ENCODE measurements around the gene NFATC2.

Gene NFATC2

DNA sequence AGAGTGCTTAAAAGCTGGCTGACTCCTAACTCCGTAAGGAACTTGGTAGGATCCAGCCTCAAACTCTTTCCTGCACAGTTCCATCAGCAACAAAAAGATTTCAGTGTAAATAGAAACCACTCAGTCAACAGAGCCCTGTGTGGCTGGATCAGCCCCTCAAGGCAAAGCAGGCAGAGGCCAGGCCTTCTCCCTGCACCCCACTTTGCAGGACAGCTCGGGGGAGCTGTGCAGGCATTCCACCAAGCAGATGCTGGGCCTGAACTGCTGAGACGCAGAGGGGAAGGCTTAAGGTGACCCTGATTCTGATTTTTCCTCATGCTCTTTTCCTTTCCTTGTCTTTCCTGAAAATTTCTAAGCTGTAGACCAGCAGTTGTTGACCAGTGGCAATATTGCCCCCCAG is 91.5 kb downstream of the NFATC2 start:
- DNase-seq (ENCODE audit: low read depth), result no peak

DNA sequence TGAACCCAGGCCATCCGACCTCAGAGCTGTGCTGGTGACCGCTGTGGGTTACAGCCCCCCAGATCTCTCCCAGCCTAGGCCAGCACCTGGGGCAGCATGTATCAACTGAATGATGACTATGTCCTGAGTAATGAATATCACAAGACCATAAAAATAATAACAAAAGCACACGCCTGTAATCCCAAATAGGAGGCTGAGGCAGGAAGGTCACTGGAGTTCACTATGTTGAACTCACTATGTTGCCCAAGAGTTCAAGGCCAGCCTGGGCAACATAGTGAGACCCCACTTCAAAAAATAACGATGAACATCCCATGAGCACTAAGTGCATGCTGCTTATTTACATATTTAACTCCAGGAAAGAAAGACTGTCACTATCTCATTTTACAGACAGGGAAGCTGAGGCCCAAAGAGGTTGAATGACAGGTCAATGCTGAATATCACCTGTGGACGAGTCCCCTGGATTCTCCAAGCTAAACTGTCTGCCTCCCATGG is 92.3 kb downstream of the NFATC2 start:
- DNase-seq (ENCODE audit: low read depth), result no peak

DNA sequence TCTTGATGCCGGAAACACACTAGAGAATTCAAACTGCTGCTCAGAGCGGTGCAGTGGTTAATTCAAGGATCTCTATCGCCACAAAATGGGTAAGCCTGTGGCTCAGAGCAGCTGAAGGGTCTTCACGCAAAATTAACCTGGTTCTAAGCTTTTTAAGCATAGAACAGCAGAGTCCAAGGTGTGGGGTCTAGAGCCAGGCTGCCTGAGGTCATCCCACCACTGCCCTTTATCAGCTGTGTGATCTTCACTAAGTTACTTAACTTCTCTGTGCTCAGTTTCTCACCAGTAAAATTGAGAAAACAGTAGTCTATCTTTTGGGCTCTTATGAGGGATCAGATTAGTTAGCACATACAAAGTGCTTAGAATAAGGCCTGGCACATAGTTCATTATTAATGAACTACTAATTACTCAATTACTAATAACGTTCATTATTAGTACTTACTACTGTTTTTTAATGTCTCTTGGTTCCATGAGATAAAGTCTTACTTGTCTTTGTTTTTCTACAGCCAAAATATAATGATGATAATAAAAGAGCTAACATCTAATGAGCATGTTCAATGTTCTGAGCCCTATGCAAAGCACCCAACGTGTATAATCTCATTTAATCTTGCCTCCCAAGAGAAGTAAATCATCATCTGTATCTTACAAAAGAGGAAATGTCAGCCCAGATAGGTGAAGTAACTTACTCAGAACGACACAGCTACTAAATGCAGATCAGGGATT is 92.9 kb downstream of the NFATC2 start:
- no peak for DNase-seq (ENCODE audit: low read depth)

DNA sequence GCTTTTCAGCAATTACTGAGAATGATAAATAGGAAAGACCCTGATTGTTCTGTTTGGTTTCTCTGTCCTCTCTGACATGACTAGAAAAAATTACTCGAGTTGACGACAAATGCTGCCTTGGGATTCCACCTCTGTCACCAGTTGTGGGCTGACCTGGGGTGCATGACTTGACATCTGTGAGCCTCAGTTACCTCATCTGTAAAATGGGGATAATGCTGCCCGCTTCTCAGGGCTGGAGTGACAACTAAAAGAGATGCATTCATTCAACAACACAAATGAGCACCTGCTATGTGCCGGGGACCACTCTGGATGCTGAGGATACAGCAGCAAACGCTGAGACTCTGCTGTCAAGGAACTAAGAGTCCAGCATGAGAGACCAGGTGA is 94.8 kb downstream of the NFATC2 start:
- no peak for DNase-seq (ENCODE audit: low read depth)

DNA sequence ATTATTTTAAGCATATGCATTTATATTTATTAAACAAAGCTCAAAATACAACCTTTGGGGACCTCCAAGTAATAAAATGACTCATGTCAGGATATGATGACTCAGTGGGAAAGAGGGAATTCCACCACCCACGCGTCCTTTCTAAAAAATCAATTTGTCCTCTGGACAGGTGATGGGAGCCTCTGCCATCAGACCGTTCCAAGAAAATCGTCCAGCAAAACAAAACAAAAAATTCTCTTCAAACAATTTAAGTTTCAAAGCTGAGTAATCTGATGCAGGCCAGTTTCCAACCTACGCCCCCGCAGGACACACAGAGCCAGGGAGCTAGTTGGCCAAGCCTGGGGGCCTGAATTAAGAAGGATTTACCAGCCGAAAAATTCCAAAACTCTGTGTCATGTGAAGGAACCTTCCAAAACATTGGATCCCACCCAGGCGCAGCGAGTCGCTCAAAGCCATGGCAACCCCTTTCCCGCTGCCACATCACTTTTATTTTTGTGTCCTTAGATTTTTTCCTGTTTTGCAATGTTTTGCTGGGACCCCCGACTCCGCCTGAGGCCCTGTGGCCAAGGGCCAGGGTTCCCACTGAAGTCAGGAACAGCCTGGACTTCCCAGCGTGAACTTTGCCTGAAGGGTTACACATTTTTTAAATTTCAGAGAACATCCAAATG is 95.3 kb downstream of the NFATC2 start:
- no peak for DNase-seq (ENCODE audit: low read depth)

DNA sequence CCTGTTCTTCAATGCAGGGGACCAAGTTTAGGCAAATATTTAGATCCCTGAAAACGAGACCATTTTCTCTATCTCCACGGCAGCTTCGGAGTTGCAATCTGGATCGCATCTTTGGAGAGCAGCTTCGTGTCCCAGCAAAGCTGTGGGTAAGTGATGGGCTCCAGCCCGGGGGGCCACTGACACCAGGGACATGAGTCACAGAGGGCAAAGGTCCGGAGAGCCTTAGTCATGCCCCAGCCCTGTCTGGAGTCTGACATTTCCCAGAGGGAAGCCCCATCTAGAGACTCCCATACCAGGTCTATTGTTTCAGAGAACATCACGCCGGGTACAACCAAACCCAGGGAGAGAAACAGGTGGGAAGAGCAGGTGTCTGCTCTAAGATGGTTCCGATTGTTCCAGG is 95.9 kb downstream of the NFATC2 start:
- no peak for DNase-seq (ENCODE audit: low read depth)

DNA sequence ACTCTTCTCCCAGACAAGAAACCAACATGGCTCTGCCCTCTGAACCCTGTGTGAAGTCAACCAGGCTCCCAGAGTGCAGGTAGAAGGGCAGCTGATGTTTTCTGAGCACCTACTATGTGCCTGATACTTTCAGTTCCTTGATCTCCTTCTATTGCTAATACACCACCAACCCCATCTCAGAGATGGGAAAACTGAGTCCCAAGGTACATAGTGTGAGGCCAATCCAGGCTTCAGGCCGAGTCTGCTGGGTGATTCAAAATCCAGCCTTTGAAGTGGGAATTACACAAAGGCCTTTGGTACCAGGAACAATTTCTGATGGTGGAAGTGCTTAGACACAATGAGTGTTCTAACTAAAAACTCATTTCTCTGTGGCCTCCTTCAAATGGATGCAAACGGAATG is 96.3 kb downstream of the NFATC2 start:
- no peak for DNase-seq (ENCODE audit: low read depth)

DNA sequence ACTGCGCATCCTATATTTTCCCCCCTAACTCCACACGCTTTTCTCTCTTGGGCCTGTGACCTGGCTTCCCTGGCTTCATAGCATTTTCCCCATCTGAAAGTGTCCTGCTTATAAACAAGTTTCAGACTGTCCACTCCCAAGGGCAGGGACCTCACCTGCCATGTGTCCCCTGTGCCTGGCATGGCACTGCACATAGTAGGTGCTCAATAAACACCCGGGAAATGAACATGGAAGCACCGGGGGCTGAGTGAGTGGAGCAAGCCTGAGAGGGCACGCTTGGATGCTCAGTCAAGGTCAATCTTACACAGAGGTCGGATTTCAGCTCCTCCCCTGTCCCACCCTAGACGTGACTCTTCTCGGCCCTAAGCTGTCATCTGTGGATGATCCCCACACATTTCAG is 96.9 kb downstream of the NFATC2 start:
- DNase-seq (ENCODE audit: low read depth), result no peak

DNA sequence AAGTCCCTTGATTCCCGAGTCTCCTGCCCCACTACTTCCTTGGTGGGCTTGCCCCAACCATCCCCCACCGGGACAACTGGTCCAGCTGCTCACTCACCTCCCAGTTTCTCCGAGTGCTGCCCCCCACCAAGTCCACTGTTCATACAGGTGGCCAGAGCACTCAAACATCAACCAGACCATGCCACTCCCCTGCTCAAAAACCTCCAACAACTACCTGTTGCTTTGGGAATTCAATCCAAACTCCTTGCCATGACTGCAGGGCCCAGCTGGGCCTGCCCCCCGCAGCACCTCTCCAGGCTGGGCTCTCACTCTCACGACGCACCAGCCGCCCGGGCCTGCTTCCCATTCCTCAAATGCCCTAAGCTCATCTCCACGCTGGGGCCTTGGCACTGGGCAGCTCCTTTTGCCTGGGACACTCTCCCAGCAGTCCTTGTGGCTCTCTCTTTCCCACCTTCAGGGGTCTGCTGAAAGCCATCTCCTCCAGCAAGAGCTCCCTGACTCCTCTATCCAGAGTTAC is 97.5 kb downstream of the NFATC2 start:
- DNase-seq (ENCODE audit: low read depth), result no peak

DNA sequence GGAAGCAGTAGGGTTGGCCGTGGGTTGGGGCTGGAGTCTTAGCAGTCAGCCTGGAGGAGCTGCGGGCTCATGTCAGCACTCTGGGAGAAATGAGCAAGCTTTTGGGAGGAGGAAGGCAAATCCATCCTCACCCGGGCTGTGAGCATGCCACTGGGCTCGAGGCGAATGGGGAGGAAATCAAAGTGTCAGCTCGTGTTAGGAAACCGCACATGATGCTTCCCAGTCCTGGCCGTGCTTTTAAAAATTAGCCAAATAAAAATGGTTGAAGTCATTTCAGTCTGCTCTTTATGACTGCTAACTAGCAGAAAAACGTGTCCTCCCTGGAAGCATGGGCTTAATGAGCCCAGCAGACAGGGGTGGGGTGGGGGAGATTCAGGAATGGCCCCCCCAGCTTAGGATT is 98.1 kb downstream of the NFATC2 start:
- no peak for DNase-seq (ENCODE audit: low read depth)

DNA sequence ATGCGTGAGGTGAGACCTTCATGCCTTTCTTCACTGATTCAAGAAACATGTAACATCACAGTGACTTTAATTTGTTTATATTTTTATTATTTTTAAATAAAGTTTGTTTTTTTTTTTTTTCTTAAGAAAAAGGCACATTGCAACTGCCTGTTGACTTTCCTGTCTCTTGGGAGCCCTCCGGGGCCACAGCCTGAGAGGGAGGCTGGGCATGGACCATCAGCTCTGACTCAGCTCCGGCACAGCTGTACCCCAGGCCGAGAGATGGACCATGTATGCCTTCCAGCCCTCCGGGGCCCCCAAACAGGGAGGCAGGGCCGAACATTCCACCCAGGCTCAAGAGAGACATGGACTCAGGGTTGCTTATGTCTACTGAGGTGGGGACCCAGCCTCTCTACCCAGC is 99.9 kb downstream of the NFATC2 start:
- no peak for DNase-seq (ENCODE audit: low read depth)

DNA sequence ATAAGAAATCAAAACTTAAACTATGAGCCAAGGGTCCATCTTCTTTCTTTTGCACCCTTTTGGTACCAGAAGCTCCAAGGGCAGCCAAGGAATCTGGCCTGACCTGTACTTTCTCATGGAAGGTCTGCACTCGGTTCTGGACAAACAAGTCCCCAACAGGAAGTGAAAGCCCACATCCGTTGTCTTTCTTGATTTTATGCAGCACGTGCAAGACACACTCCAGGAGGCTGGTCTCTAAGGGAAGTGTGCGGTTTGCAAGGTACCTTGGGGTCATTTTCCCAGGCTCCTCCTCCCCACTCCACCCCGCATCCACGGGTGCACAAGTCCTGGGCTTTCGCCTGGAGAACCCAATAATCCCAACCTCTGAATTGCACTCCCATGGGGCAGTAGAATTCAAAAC is 101.9 kb downstream of the NFATC2 start:
- DNase-seq (ENCODE audit: low read depth), result no peak

DNA sequence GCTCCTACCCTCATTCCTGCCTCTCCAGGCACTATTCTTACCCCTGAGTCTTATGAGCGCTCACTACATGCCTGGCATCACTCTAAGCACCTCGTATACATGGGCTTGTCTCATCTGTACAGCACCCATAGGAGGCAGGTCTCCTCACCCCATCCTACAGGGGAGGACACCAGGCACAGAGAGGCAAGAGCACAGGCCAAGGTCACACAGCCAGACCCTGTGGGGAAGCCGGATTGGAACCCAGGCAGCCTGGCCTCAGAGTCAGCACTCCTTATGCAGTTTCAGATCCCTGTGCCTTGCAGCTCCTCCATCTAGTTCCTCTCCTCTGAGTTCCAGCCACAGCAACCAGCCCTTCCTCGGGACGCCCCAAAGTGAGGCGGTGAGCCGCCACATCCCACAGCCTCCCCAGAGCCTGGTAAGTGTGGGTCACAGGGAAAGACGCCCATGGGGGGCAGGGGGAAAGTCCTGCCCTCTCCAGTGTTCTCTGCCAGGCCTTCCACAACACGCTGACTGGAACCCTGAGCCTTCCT is 103.3 kb downstream of the NFATC2 start:
- DNase-seq (ENCODE audit: low read depth), result no peak

DNA sequence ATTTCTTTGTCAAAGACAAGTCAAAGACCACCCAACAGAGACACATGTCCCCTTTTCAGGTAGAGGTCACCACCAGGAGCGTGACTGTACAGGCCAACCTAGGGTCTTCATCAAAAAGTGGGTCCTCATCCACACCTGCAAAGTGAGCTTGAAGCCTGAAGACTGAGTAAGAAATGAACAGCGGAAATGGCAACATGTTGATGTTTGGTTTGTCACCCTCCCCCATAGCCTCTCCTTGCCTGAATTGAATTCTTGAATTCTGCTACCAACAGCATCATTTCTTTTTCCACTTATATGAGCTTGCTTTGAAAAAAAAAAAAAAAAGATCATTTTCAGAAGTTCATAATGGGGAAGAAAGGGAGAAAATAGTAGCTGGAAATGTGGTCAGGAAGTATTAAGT is 104.4 kb downstream of the NFATC2 start:
- DNase-seq (ENCODE audit: low read depth), result no peak

DNA sequence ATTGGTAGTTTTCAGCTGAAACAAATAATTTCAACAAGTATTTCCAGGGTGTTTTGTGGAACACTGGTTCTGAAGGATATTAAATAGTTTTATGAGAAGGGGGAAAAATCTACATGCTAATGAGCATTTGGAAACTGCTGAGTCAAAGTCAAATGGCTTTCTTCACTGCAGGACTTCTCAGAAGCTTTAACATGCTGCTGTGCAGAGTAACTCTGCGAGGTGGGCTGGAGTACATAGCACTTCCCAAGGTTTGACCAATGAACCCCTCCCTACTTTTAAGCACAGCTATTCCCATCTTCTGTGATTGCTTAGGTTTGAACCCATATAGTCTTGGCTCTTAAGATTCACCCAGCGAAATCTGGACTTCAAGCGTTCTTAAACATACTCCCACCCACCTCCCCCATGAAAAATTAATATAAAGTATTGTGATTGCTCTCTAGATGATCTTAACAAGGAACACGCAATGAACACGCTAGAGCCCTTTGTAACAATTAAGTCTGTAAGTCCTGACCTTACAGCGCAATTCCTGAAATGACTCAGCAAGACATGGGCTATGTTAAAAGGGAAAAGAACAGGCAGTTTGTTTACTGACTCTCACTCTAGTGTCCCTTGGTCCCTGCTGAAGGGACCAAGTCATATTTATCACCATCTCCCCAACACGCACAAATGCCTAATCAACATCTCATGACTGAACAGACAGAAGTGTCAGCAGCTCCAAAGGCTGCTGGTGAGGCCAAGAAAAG is 105.2 kb downstream of the NFATC2 start:
- no peak for DNase-seq (ENCODE audit: low read depth)

DNA sequence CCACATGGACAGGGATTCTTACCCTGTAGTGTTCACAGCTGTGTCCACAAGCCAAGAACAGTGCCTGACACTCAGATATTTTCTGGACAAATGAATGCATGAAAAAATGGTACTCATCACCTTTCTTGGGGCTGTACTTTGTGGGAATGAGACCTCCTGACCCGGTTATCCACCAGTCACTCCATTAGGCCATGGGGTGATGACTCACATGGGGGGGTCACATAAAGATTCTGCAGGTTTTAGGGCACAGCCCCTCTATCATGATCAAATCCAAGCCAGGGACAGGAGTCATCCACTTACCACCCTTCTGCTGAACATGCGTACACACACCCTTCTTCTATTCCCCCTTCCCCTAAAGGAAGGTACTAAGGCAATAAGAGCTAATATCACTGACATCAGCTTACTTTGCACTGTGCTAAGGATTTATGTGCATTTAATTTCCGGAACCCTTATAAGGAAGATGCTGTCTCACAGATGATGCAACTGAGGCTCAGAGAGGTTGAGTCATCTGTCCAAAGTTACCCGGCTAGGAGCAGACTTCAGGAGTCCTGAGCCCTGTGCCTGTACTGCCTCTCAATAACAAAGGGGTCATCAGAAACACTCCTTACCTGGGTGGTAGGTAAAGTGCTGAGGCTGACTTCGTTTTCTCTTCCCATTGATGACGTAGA is 107.8 kb downstream of the NFATC2 start:
- no peak for DNase-seq (ENCODE audit: low read depth)

DNA sequence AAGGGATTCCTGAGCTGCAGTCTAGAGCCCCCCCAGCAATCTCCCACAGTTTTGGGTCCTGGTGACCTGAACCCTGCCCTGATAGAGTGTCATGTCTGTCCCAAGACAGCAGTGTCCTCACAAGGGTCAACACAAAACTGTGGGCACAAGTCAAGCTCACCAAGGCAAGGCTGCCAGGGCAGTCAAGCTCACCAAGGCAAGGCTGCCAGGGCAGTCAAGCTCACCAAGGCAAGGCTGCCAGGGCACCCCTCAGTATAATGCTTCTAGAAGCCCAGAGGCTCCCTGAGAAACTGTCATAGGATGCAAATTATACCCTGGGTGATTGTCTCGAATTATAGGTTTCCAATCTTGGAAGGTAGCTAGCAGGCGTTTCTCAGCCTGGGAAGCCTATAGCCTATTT is 108.5 kb downstream of the NFATC2 start:
- DNase-seq (ENCODE audit: low read depth), result no peak

DNA sequence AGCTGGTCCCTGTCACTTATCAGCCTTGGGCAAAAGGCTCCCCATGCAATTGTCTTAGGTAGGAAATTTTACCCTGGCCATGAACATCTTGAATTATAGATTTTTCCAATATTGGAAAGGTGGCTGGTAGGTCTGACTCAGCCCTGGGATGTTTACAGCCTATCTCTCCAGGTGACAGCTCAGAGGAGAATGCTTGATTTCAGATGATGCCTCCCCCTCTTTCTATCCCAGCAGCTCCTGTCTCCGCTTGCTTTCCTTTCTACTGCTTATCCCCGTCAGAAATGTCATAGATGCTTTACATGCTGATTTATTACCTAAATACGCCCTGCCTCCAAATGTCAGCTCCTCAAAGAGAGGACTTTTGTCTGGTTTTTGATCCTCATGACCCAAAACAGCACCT is 109.6 kb downstream of the NFATC2 start:
- DNase-seq (ENCODE audit: low read depth), result no peak

DNA sequence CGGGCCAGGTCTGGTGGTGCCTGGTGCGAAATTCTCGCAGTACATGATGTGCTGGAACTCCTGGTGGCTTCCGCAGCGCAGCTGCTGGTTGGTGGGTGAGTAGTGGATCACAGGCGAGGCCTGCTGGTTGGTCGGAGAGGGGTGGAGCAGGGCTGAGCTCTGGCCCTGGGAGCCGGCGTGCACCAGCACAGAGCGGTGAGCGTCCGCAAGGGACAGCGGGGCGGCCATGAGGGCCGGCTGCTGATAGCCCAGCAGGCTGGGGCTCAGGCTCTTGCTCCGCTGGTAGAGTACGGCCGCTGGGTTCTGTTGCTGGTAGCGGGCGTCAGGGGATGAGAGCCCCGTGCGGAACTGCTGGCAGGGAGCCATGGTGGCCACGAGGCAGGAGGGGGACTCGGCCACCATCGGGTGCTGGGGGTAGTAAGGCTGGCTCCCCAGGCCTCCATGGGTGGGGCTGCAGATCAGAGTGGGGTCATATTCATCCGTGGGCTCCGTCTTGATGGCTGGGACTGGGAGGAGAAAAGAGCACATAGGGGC is 110.2 kb downstream of the NFATC2 start:
- DNase-seq (ENCODE audit: low read depth), result no peak

DNA sequence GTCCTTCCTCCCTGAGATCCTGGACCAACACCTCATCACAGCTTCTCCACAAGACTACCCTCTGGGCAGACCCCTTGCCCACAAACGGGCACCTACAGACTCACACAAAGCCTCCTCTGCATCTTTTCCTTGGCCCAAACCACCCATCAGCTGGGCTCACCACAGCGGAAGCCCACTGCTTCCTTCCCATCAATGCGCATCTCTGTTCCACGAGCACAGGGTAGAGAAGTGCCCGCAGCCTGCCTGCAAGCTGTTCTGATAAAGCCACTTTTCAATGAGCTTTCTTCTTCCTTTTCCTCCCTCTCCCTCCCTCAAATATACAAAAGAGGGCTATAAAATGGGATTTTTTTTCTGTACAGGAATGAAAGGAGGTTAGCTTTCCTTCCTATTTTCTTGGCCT is 111.2 kb downstream of the NFATC2 start:
- DNase-seq (ENCODE audit: low read depth), result no peak

DNA sequence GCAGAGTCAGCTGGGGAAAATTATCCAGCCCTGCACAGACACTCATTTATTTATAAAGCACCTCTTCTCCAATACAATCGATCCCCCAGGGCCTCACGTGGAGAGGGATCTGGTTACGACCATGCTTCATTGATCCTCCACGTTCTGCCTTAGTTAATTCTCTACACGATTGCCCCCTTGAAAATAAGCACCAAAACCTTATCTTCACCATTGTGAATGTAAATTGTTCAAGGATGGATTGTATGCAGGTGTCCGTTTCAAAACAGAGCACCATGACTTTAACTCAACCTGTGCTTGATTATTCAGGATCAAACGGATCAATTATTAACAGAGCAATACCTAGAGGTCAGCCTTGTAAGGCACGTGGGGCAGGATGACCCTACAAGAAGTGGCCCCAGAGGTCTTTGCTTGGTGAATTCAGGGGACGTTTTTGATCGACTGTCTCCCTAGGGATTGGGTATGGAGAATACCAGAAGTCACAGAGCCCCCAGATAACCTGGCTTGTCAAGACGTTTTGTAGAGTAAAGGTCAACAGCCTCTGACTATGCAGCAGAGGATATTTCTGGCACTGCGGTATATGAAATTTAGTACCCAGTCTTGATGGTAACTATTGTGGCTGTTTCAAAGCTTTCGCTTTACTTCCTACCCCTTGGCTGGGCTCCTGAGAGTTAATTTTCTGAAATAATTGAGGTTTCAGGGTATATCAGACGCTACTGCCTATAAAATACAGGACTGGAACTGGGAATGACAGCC is 112.1 kb downstream of the NFATC2 start:
- DNase-seq (ENCODE audit: low read depth), result no peak
